ENCODE measurements around the gene CACNA1S.

CACNA1S gene

DNA sequence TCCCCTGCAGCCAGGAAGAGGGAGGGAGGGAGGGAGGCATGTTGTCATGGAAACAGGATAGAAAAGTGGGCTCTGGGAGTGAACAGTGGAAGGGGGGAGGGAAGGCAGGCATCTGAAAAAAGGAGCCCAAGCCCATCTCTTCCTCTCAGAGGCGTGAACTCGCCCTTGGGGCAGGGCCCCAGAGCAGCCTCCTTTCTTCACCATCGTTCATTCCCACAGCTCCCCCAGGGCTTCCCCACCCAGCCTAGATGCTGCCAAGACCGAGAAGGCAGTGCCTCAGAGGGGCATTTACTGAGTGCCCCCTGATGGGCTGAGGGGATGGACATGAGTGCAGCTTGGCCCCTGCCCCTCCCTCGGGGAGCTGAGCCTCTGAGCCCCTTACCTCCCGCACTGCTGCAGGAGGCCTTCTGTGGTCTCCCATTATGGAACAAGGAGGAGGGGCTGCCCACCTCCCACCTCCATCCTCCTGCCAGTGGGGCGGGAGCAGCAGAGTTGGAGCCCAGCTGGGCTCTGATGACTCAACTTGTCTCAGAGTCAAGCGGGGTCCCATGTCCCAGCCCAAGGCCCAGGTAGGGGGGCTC, 49.6 kb downstream of the CACNA1S start:
- no peak for DNase-seq (ENCODE audit: low spot score)

DNA sequence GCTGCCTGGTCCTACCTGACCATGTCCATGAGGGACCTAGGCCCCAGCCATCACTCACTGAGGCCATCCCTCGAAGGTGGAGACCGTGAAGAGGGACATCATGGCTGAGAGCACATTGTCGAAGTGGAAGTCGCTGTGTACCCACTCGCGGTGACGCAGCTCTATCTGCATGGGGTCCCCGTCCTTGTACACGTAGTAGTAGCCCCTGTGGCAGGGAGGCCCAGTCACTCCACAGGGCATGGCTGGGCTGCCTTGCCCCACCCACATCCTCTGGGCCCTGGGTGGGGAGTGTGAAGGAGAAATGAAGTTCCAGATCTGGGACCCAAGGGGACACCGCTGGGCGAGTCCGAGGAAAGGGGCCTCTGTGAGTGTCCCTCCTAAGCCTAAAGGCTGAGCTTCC, 50.3 kb downstream of the CACNA1S start:
- DNase-seq (ENCODE audit: low spot score): no peak

DNA sequence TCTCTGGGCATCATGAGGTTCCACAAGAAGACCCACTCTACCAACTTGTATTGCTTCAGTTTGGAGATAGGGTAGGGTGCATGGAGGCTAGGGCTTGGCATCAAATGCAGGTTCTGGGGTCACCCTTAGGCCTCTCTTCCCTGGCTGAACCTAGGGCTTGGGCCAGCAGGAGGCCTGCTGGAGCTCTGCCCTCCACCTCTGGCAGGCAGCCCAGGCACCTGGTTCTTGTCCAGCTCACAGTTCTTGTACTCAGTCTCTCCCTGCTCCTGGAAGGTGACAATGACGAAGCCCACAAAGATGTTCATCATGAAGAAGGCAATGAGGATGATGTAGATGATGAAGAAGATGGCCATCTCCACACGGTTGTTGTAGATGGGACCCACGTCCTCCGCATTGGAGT, 51.2 kb downstream of the CACNA1S start:
- DNase-seq (ENCODE audit: low spot score): no peak

DNA sequence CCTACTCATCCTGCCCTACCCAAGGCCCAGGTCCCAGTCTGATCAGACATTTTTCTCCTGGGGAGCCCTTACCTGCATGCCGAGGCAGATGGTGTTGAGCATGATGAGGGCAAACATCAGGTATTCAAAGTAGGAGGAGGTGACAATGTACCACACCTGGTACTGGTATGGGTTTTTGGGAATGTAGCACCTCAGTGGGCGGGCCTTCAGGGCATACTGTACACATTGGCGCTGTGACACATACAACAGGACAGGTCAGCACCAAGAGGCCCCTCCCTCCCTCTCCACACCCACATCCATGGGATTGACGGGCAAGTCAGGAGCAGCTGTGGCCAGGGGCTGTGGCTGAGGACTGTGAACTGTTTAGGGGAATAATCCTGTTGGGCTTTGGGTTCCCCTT, 51.6 kb downstream of the CACNA1S start:
- no peak for DNase-seq (ENCODE audit: low spot score)

DNA sequence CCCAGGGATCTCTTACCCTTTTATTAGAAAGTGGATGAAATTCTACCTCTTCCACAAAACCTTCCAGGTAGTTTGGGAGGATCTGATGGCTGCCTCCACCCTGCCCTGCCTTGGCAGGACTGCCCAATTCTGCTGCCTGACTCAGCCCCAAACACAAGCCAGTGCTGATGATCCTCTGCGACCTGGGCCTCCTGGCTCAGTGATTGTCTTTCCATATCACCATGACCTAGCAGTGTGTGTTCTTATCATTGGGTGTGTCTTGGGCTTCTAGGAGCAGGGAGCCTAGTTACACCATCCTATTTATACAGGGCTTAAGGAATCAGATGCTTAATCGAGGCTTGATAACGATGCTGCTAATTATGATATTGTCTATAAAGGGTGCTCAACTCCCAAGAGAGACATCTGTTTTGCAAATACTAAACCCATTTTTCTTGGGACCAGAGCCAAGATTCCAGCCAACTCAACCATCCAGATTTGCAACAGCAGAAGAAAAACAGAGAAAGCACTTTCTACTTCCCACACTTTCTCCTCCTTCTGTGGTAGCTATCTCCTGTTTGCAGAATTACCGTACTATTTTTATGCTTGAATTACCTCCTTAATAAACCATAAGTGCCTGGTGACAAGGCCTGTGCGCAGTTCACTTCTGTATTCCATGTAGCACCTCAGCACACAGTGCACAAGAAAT, 52.2 kb downstream of the CACNA1S start:
- DNase-seq (ENCODE audit: low spot score): no peak

DNA sequence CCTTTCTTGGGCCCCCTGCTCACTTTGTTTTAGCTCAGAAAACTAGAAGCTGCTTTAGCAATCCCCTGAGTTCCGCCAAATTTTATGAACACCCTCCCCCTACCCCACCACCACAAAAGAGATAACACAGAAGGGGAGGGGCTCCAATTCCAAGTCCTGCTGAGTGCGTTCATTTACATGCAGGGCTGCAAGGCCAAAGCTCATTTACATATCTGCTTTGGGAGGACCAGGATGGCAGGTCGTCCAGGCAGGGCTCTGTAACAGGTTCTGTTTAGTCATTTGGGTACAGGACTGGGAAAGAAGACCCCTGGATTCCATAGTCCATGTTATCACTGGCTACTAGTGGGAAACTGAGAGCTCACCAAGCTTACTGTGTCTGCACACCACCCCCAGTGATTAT, 52.8 kb downstream of the CACNA1S start:
- no peak for DNase-seq (ENCODE audit: low spot score)

DNA sequence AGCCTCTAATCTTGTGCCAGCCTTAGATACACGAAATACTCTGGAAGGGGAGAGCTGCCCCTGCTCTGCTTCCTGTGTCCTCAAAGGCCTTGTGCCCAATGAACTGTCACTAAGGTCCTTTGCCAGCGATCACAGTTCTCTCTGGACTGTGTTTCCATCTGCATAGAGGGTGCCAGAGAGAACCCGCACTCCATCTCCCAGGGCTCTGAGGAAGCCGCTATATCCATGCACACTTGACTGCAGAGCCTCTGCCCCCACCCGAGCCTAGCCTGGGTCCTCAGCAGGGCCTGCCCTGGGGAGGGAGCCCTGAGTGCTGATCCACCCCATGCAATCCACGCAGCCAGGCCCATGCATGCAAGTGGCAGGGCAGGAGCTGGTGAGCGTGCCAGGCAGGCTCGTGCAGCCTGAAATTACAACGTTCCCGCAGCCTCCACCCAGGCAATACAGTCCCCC, 58.1 kb downstream of the CACNA1S start:
- no peak for DNase-seq (ENCODE audit: low spot score)

DNA sequence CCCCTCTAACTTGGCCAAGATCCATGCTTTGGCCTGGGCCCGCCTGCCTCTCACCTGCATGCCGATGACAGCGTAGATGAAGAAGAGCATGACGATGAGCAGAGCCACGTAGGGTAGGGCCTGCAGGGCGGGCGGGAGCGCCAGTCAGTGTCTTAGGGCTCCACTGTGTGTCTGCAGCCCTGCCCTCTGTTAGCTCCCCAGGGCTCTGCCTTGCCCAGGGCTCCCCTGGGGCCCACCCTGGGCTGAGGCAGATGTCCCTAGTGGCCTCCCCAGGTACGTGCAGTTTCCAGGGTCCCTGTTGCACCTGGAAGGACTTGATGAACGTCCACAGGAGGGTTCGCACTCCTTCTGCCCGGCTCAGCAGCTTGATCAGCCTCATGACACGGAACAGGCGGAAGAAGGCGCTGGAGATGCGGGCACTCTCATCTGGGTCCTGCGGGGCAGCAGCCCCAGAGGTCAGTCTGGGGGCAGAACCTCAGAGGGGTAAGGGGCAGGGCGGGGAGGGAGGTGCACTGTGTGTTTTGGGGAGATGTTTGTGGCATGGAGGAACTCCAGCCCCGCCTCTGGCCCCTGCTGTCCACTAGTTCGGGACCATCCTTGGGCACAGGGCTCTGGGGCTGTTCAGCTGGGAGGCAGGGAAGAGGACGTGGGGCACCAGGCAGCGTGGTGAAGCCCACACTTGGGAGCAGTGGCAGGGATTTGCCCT, 58.9 kb downstream of the CACNA1S start:
- no peak for DNase-seq (ENCODE audit: low spot score)

DNA sequence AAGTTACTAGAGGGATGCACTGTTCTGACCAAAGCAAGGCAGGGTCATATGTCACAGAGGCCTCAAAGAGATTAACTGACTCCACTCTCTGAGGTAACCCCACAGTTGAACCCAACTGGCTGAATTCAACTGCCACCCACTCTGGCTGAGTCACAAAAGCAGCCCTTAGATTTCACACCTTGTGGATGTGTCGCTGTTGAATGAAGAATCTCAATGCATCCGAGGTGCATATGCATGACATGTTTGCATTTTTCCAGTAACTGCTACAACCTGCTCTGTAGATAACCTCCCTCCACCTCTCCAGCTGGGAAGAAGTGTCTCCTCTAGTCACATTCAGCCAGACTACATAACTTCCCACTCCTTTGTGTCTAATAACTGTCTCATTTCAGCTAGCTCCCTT, 60.8 kb downstream of the CACNA1S start:
- DNase-seq (ENCODE audit: low spot score): peak; percentile 17

DNA sequence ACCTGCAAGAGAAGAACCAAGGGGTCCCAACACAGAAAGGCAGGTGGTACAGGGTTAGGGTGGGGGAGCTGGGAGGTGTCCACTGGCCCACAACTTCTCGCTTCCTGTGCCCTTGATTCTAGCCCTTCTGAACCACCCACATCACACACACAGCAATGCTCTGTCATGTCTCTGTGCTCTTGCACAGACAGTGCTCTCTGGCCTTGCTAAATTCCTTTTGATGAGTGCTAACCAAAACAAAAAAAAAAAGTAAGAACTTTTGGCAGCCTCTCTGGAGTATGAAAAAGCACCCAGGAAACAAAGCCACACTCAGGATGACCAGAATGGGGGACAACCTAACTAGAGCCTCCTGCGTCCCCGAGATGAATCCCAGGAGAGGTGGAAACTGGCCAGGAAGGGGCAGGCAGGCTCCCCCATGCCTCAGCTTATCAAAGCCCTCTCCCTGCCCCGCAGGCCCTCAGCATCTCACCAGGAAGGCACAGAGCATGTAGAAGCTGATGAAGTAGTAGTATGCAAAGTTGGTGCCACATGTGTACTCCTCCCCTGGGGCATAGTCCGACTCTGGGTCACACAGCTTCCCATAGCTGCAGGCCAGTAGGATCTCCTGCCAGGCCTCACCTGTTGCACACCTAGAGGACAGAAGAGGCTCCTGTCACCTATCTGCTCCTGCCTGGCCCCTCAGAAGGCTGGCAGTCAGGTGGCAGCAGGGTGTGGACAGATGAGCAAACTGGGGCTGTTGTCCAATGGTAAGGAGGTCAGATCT, 61.5 kb downstream of the CACNA1S start:
- DNase-seq (ENCODE audit: low spot score): no peak

DNA sequence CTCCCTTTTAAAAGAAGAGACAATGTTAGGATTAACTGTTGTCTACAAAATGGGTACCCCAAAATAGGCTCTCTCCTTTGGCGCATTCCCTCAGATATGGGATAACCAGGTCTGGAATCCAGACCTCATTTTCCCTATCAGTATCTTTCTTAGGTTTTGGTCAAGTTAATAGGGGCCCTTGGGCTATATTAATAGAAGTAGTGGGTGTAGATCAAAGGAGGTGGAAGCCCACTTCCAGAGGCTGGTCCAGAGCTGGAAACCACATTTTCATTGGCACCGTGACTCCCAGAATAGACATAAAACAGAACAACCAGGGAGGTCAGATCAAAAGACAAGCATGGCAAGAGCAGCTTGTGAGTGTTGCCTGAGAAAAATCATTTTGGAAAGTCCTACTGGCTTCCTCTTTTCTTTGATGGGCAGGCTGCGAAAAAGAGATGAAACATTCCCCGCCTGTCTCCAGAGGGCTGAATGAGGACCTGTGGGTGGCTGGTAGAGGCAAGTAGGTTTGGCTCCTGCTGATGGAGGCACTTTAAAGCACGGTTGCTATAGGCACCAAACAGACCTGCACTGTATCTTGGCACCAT, 62.9 kb downstream of the CACNA1S start:
- no peak for DNase-seq (ENCODE audit: low spot score)

DNA sequence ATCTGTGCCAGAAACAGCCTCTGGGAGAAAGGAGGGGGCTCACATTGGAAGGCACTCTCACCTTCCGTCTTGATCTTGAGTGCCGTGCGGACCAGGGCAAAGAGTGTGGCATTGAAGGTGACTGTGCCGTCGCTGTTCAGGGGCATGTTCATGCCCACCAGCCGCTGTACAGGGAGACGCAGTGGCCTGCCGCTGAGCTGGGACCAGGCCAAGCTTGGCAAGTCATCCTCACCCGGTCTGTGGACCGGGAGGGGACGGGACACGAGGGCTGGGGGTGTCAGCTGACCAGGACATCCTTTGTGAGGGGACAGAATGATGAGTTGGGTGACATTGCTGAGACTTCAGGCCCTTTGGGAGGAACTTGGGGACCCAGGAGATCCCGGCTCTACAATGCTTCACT, 63.7 kb downstream of the CACNA1S start:
- DNase-seq (ENCODE audit: low spot score): no peak

DNA sequence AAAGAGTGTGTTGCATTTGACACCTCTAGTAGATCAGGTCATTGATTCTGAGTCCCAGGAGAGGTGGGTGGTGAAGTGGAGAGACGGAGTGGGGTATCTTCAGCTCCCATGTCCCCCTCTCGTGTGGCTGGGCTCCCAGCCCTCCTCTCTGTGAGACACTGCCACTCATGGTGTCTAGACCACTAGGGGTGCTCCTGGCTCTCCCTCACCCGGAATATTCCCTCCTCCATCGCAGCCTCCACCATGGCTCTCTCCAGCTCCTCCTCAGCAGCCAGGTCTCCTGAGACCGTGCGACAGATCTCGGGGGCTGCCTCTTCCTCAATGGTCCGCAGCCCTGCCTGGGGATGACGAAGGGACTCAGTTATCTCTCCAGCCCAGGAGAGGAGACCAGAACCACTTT, 68.1 kb downstream of the CACNA1S start:
- DNase-seq (ENCODE audit: low spot score): no peak

DNA sequence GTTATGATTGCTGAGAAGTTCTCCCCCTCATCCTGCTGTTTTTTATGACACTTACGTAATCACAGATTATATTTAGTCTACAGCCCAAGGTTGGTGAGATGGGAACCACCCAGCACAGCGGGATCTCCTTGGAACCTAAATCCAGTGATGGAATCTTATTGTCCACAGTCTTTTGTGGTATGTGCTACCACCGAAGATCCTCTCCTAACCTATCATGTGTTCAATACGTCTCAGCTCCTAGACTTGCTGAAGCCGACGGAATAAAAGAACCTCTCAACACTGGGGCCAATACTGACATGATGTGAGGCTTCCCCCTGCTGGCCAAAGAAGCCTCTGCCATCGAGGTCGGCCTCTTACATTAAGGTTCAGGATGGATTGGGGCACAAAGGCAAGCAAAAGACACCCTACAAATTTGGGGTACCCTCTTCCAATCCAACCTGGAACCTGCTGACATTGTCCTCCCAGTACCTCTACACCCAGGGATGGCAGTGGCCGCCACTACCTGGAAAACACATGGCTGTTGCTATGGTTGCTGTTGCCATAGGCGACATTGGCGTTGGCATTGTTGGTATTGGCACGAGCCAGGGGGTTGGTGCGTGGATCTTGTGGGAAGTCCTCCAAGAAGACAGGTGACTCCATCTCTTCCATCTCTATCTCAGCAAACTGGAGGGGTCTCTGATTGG, 69.3 kb downstream of the CACNA1S start:
- DNase-seq (ENCODE audit: low spot score): peak; percentile 71

DNA sequence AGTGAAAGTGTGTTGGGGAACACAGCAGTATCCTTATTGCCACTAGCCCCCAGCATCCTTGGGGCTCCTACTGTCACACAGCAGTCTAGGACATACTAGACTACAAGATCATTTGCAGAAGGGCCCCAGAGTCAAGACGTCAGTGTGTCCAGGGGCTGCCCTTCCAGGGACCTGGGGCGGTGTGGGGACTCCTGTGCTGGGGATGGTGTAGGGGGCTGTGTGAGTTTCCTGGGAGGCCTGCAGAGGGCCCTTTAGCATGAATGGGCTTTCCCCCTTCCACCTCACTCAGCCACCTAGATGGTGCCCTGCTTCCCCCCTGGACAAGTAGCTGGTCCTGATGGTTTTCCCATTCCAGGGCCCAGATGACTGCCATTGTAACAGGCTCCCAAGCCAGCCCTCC, 71.2 kb downstream of the CACNA1S start:
- DNase-seq (ENCODE audit: low spot score): no peak

DNA sequence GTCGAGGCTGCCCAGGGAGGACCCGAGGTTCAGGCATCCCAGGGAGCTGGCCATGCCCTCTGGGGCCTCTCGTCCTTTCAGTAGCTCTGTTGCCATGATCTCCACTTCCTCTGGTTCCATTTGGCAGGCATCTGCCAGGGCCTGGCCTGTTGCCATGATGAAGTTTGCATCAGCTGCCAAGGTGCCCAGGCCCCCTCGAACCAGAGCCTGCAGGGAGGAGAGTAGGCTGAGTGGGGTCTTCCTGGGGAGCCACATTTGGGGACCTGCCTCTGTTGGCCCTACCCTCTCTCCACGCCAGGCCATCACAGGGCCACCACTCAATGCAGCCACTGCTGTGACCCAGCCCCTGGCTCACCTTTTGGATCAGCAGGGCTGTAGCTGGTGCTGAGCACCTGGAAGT, 72.3 kb downstream of the CACNA1S start:
- no peak for DNase-seq (ENCODE audit: low spot score)

DNA sequence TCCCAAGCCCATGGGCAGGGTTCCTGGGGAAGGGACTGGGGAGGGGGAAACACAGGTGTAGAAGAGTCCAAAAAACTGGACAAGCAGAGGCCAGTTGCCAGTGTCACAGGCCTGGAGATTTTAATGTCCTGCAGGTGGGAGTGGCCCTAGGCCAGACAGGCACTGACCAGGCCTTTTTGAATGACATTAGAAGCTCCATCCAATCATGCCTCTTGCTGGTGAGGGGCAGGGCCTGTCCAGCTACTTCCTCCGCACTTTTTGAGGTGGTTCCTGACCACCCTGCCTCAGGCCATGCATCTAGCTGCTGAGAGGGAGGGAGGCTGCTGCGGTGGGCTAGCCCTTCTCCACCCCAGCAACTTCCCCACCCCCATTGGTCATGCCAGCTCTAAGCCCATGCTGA, 72.8 kb downstream of the CACNA1S start:
- DNase-seq (ENCODE audit: low spot score): no peak

DNA sequence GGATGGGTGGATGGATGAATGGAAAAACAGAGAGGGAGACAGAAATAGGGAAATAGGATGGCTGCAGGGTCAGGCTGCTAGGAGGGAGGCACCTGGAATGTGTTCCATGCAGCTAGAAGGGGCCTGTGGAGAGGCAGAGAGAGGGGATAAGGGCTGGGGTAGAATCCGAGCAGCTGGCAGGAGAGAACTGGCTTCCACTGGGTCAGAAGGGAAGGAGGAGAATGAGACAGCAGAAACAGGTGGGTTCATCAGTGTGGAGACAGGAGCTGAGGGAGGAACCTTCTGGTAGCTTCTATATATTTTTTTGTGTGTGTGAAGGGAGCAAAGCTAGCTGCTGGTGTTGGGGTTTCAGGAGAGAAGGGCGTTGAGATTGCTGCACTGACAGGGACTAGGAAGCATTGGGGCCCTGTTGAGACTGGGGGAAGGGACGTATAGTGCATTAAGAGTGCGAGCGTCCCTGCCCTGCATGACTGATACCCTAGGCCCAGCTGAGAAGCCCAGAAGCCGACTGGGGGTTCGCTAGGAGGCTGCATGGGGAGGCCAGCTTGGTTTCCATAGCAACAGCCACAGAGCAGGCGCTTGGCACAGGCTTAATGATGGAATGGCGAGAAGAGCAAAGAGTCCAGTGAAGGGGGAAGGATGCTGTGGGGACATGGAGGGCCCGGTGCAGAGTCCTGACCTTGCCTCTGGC, 73.9 kb downstream of the CACNA1S start:
- no peak for DNase-seq (ENCODE audit: low spot score)

DNA sequence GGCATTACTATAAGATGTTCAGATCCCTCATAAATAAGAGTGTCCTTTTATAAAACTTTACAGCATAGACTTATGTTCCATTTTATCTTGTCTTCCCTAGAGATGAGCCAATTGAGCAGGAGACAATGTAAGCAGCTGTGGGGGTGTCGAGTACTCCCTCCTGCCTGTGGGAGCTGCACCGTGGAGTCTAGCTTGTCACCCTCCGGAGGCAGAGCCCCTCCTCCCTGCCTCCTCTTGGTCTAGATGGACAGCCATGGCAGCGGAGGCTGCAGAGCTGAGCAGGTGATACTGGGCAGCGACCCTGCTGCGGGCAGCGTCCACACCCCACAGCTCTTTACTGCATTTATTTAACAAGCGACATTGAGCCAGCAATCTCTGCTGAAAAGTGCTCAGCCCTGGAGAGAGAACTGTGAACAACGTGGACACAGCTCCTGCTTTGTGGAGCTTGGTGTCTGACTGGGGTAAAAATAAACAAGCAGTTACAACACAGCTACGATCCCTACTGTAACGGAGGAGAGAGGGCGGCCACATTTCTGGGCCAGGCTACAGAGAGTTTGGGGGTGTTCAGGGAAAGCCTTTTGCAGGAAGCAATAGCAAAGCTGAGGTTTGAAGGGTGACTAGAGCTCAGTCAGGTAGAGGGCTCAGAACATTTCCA, 75.9 kb downstream of the CACNA1S start:
- DNase-seq (ENCODE audit: low spot score): no peak

DNA sequence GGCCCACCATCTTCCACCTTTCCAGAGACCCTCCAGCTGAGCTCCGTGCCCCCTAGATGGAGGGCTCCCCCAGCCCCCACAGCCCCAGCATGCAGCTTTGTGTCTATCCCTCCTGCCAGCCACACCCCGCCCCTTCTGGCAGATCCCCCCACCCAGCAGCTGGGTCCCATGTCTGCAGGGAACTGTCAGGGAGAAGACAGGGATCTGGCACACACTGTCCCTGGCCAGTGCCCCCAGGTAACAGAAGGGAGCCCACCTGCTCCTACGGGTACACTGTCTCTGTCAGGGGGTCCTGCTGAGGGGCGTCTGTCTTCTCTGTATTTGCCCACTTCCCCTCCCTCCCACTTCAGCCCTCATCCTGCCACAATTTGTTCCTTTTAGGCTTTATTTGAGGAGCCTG, 77.6 kb downstream of the CACNA1S start:
- DNase-seq (ENCODE audit: low spot score): no peak

DNA sequence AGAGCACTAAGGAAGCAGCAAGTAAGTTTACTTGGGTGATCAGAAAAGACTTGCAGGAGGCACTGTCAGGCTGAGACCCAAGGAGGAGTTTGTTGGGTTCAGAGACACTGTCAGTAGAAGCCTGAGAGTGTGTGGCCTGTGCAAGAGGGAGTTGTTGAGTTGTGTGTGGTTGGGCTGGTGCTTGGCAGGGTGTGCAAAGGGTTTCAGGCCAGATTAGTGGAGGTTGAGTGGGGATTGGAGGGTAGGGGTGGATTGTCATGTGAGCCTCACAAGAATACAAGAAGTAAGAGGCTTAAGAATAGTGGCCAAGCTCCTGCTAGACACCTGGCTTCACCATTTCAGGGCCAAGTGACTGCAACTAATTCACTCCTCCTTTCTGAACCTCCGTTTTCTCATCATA, 79.8 kb downstream of the CACNA1S start:
- no peak for DNase-seq (ENCODE audit: low spot score)
